Hepatocyte (in vitro differentiated cells): ENCODE data around the gene OSBP2. TPM values are rescaled to one million over a fixed set of nuclear protein-coding genes. Genes with fewer than 3 reads are reported as not detected.

ENCODE experiments used
- DNase-seq: peaks from one replicate; pipeline ENCODE4 v3.0.0-alpha.2; 2016; ENCODE audit warnings: low spot score
- H2AFZ ChIP-seq: fragments of 200-600 bp; sonication (generic); 2 replicates; pipeline ENCODE4 v1.6.0; 2016; ENCODE audit warnings: antibody characterized with exemption, mild to moderate bottlenecking
- H3K27ac ChIP-seq: fragments of 200-600 bp; sonication (generic); 2 replicates; pipeline ENCODE4 v1.5.1; 2016; ENCODE audit warnings: mild to moderate bottlenecking
- H3K27me3 ChIP-seq: fragments of 200-600 bp; sonication (generic); 2 replicates; pipeline ENCODE4 v1.6.1; 2016
- H3K36me3 ChIP-seq: fragments of 200-600 bp; sonication (generic); replicated peaks from 2 replicates; pipeline ENCODE4 v1.5.1; 2016; ENCODE audit warnings: low read depth; ENCODE audit not compliant: insufficient read depth
- H3K4me1 ChIP-seq: fragments of 200-600 bp; sonication (generic); 2 replicates; pipeline ENCODE4 v1.5.1; 2016; ENCODE audit warnings: mild to moderate bottlenecking, moderate library complexity; ENCODE audit not compliant: insufficient read depth
- H3K4me2 ChIP-seq: fragments of 200-600 bp; sonication (generic); 2 replicates; pipeline ENCODE4 v1.6.0; 2016
- H3K4me3 ChIP-seq: fragments of 200-600 bp; sonication (generic); 2 replicates; pipeline ENCODE4 v1.5.1; 2016; ENCODE audit warnings: mild to moderate bottlenecking
- H3K79me2 ChIP-seq: fragments of 200-600 bp; sonication (generic); 2 replicates; pipeline ENCODE4 v1.6.0; 2017; ENCODE audit warnings: mild to moderate bottlenecking
- H3K9me2 ChIP-seq: fragments of 200-600 bp; sonication (generic); replicated peaks from 2 replicates; pipeline ENCODE4 v1.6.0; 2017; ENCODE audit warnings: mild to moderate bottlenecking; ENCODE audit not compliant: insufficient read depth
- H3K9me3 ChIP-seq: fragments of 200-600 bp; sonication (generic); 2 replicates; pipeline ENCODE4 v1.5.1; 2016; ENCODE audit warnings: low read depth, mild to moderate bottlenecking
- H4K20me1 ChIP-seq: fragments of 200-600 bp; sonication (generic); 2 replicates; pipeline ENCODE4 v1.6.0; 2016; ENCODE audit warnings: mild to moderate bottlenecking; ENCODE audit not compliant: insufficient read depth, poor library complexity, severe bottlenecking
- CTCF ChIP-seq: fragments of 200-600 bp; sonication (generic); IDR thresholded peaks from 2 replicates; pipeline ENCODE4 v1.5.1; 2016; ENCODE audit warnings: antibody characterized with exemption, mild to moderate bottlenecking; ENCODE audit not compliant: poor library complexity
- EZH2 ChIP-seq: fragments of 200-600 bp; sonication (generic); IDR thresholded peaks from 2 replicates; pipeline ENCODE4 v1.6.1; 2016; ENCODE audit warnings: antibody characterized with exemption, mild to moderate bottlenecking, borderline replicate concordance
- EZH2phosphoT487 ChIP-seq: fragments of 200-600 bp; sonication (generic); IDR thresholded peaks from one replicate; pipeline ENCODE4 v1.6.1; 2018; ENCODE audit warnings: antibody characterized with exemption, mild to moderate bottlenecking, low read depth, moderate library complexity; ENCODE audit not compliant: unreplicated experiment, severe bottlenecking
- WGBS: methylation state at CpG from one replicate; pipeline ENCODE4 v1.1.6; 2016; ENCODE audit warnings: low lambda C conversion rate; ENCODE audit errors: missing lambda C conversion rate; 5-methylcytosine and 5-hydroxymethylcytosine counted together
- polyA plus RNA-seq: library from polyadenylated mRNA; unstranded; fragments of >200 nt; fragmentation: Nextera tagmentation; extraction: Ambion mirVana; gene quantifications from 2 replicates; pipeline ENCODE4 v1.2.1, GENCODE V29; 2016
- total RNA-seq: library from RNA; depleted of rRNA; stranded (reverse); fragments of >200 nt; gene quantifications from 2 replicates; pipeline ENCODE4 v1.2.3, GENCODE V29; 2014

The OSBP2 gene
- total and polyA plus RNA-seq, 2 experiments from 2014 or later: 23.0 to 25.5 TPM

GRCh38 chr22:30869667-30870395 is 175.2 kb downstream of the OSBP2 start:
- no peaks in the 10 kb centered on the region for H3K9me3 ChIP-seq
- 94% methylated on average over 11 of the region's 15 CpGs for WGBS
- H2AFZ ChIP-seq: no peak overlapping the region
- no peak overlapping the region for H3K4me3 ChIP-seq
- H3K4me1 ChIP-seq: peaks cover 9% of the 10 kb centered on the region
- H3K79me2 ChIP-seq: no peaks in the 10 kb centered on the region
- H3K4me2 ChIP-seq: no peak overlapping the region
- no peaks in the 10 kb centered on the region for H3K27me3 ChIP-seq
- no peak for TF ChIP-seq EZH2
- TF ChIP-seq EZH2phosphoT487: no peak
- no peak for TF ChIP-seq CTCF
- no peaks in the 10 kb centered on the region for H3K36me3 ChIP-seq
- DNase-seq: no peak
- H3K9me2 ChIP-seq: no peaks in the 10 kb centered on the region
- H3K27ac ChIP-seq: no peak overlapping the region
- H4K20me1 ChIP-seq: no peaks in the 10 kb centered on the region

- Histone ChIP-seq H2AFZ (no peak overlapping the region), H3K9me2 (no peaks in the 10 kb centered on the region), H3K27me3 (no peaks in the 10 kb centered on the region), H3K4me1 (peaks cover 9% of the 10 kb centered on the region), H3K4me3 (no peak overlapping the region), H3K27ac (no peak overlapping the region), H3K4me2 (no peak overlapping the region), H3K79me2 (no peaks in the 10 kb centered on the region), H3K9me3 (no peaks in the 10 kb centered on the region), H4K20me1 (no peaks in the 10 kb centered on the region), H3K36me3 (no peaks in the 10 kb centered on the region)
- TF ChIP-seq EZH2phosphoT487 (no peak), CTCF (no peak), EZH2 (no peak)
- no peak for DNase-seq
- 89% methylated on average over 30 of the region's 36 CpGs for WGBS
Measured at GRCh38 chr22:30870451-30871345, 176.0 kb downstream of the OSBP2 start.

- no peaks in the 10 kb centered on the region for H4K20me1 ChIP-seq
- no peaks in the 10 kb centered on the region for H3K9me2 ChIP-seq
- H3K4me3 ChIP-seq: no peak overlapping the region
- no peak overlapping the region for H3K4me2 ChIP-seq
- H3K4me1 ChIP-seq: peaks cover 9% of the 10 kb centered on the region
- 85% methylated on average over 13 of the region's 13 CpGs for WGBS
- no peaks in the 10 kb centered on the region for H3K9me3 ChIP-seq
- TF ChIP-seq EZH2phosphoT487: no peak
- no peak for TF ChIP-seq EZH2
- TF ChIP-seq CTCF: no peak
- no peak for DNase-seq
- H3K79me2 ChIP-seq: no peaks in the 10 kb centered on the region
- H3K36me3 ChIP-seq: no peaks in the 10 kb centered on the region
- no peak overlapping the region for H2AFZ ChIP-seq
- no peak overlapping the region for H3K27ac ChIP-seq
- H3K27me3 ChIP-seq: no peaks in the 10 kb centered on the region
Measured at GRCh38 chr22:30871391-30872284, 177.0 kb downstream of the OSBP2 start.
